Left ventricle myocardium inferior (tissue), 1 donor: ENCODE measurements around the gene MLF2. TPM values are rescaled to one million over a fixed set of nuclear protein-coding genes. Genes with fewer than 3 reads are reported as not detected.

Source experiments
- DNase-seq: peaks from one replicate; pipeline ENCODE4 v3.0.0-alpha.2; 2020
- H3K27ac ChIP-seq: fragments of 200-600 bp; replicated peaks from 2 replicates; pipeline ENCODE4 v1.8.0; 2021
- H3K27me3 ChIP-seq: fragments of 200-600 bp; 2 replicates; pipeline ENCODE4 v1.8.0; 2021; ENCODE audit warnings: low read depth
- H3K36me3 ChIP-seq: fragments of 200-600 bp; 2 replicates; pipeline ENCODE4 v1.8.0; 2021
- H3K4me1 ChIP-seq: fragments of 200-600 bp; 2 replicates; pipeline ENCODE4 v1.8.0; 2021
- H3K4me3 ChIP-seq: fragments of 200-600 bp; 2 replicates; pipeline ENCODE4 v1.8.0; 2021; ENCODE audit warnings: mild to moderate bottlenecking, moderate library complexity
- H3K9me3 ChIP-seq: fragments of 200-600 bp; replicated peaks from 2 replicates; pipeline ENCODE4 v1.8.0; 2021
- intact Hi-C: fragments of 100-400 bp; cut with micrococcal nuclease; formaldehyde crosslinking; loops from one replicate; pipeline ENCODE4 v1.11.0; 2022
- total RNA-seq: library from RNA; stranded (reverse); fragmentation: NEBNext Ultra II Directional; extraction: Animal tissue kit (Norgen Biotek cat#: 25700); gene quantifications from one replicate; pipeline ENCODE4 v1.2.1, GENCODE V29; 2021
- TF ChIP-seq, protein P1 (sequence below): fragments of 200-600 bp; IDR thresholded peaks from 2 replicates; pipeline ENCODE4 v1.8.0; 2021; ENCODE audit warnings: antibody characterized with exemption, mild to moderate bottlenecking, borderline replicate concordance
- donor health status: DM: no; HTN: yes; CAD: no; lungs with severe emphysema.

MLF2 gene
- total RNA-seq, 1 donor from 2014 or later, result 153 TPM

DNA sequence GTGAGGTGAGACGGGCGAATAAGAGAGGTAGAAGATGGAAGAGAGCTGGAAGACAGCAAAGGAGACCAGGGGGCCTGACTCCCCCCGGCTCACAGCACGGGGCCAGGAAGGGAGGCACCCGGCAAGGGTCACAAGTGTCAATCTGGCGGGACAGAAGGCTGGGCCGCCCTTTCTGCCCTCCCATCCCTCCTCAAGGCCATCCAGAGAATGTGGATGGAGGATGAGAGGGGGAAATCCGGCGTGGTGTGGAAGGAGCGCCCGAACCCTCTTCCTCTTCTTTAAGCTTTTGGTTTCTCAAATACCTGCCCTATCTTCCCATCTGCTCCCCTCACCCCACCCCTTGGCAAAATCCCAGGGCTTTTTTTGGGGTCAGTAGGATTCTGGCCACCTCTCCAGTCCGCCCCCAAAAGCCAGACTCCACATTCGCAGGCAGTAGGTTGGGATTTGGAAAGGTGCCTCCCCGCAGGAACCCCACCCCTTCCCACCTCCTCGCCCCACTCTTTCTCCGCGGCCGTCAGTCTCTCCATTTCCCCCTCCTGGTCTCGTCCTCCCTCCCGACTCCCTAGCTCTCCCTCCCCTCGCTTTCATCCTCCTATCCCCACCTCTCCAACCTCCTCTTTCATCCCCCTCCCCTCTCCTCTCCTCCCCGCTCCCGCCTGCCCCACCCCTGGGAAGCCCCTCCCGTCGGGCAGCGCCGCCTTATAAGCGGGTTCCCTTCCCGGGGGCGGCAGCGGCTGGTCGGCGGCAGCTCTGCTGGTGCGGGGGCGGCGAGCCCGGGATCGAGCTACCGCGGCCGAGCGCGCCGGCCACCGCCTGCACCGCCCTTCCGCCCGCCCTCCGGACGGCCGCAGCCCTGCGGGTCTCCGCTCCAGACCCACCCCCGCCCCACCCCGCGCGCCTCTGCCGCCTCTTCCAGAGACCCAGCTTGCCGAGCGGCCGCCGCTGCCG is 13.0 kb upstream of the MLF2 start, which contains the start of gene PTMS:
PTMS (plus strand) TSS at position 730 of the 948 bp plus-strand sequence. CDS start 343 bp downstream, outside the sequence.
- Histone ChIP-seq H3K36me3 (peaks cover 13% of the 10 kb centered on the region), H3K9me3 (no peaks in the 10 kb centered on the region), H3K27me3 (no peaks in the 10 kb centered on the region), H3K27ac (peak within 1 kb of the TSS; percentile 97), H3K4me3 (peak within 1 kb of the TSS; percentile 92), H3K4me1 (peaks cover 63% of the 10 kb centered on the region)
- DNase-seq, result peak; percentile 86
- intact Hi-C loops, result no loop called here
- TF ChIP-seq, protein P1, sequence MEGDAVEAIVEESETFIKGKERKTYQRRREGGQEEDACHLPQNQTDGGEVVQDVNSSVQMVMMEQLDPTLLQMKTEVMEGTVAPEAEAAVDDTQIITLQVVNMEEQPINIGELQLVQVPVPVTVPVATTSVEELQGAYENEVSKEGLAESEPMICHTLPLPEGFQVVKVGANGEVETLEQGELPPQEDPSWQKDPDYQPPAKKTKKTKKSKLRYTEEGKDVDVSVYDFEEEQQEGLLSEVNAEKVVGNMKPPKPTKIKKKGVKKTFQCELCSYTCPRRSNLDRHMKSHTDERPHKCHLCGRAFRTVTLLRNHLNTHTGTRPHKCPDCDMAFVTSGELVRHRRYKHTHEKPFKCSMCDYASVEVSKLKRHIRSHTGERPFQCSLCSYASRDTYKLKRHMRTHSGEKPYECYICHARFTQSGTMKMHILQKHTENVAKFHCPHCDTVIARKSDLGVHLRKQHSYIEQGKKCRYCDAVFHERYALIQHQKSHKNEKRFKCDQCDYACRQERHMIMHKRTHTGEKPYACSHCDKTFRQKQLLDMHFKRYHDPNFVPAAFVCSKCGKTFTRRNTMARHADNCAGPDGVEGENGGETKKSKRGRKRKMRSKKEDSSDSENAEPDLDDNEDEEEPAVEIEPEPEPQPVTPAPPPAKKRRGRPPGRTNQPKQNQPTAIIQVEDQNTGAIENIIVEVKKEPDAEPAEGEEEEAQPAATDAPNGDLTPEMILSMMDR, result no peak

DNA sequence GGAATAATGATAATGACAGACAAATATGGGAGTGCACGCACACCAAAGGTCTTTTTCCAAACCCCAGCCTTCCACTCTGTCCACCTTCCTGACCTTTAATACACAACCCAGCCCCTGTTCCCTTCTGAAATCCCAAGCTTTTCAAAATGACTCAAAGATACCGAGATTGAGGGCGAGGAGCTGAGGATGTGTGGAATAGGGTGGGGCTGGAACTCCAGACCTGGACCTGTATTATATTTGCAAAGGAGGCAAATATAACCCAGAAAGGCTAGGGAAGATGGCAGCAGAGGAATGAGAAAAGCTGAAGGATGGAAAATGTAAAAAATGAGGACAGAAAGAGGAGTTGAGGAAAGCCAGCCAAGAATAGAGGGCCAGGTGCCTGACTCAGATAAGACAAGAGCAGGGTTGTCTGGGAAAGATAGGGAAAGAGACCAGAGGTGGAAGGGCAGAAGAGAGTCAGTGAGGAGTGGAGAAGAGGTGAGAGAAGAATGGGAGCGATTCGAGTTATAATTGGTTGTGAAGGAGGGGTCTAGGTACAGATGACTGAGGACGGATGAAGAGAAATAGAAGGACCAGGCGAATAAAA is 12.2 kb upstream of the MLF2 start:
- Histone ChIP-seq H3K4me3 (peak overlapping the region; percentile 92), H3K4me1 (peaks cover 60% of the 10 kb centered on the region), H3K27me3 (no peaks in the 10 kb centered on the region), H3K36me3 (peaks cover 9% of the 10 kb centered on the region), H3K9me3 (no peaks in the 10 kb centered on the region), H3K27ac (peak overlapping the region; percentile 97)
- DNase-seq, result no peak
- intact Hi-C loops, result no loop called here
- TF ChIP-seq, protein P1, result no peak

DNA sequence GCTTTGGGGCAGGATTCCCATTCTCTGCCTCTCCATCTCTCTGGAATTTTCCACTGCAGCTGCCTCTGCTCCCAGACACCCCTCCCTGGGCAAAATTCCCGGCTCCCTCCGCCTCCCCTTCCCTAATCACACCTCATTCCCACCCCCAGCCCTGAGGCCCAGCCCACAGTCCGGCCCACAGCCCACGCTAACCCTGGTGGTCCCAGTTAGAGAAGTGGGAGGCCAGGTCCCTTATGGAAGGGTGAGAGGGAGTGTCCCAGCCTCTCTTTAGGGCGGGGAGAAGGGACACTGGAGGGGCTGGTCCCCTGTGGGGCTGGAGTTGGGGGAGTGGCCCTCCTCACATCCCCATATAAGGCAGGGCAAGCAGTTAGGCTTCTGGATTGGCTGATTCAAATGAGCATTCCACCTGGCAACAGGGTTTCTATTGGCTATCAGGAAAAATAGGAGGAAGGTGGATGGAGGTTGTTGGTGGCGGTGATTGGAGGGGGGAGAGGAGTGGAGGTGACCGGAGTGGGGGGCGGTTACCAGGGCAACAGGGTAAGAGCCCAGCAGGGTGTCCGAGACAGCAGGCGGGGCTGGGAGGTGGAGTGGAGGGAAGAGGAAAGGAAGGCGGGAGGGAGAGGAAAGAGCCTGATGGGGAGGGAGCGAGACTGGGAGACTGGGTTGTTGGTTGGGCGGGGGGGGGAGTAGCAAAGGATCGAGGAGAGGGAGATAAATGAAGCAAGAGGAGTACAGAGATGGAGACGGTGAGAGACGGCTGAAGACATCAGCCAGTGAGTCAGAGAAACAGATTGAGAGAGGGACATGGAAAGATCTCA is 11.3 kb upstream of the MLF2 start:
- Histone ChIP-seq H3K27ac (peak overlapping the region; percentile 97), H3K4me1 (peaks cover 53% of the 10 kb centered on the region), H3K9me3 (no peaks in the 10 kb centered on the region), H3K36me3 (no peaks in the 10 kb centered on the region), H3K4me3 (peak overlapping the region; percentile 92), H3K27me3 (no peaks in the 10 kb centered on the region)
- intact Hi-C loops, result no loop called here
- DNase-seq, result peak; percentile 93
- TF ChIP-seq, protein P1, result no peak

DNA sequence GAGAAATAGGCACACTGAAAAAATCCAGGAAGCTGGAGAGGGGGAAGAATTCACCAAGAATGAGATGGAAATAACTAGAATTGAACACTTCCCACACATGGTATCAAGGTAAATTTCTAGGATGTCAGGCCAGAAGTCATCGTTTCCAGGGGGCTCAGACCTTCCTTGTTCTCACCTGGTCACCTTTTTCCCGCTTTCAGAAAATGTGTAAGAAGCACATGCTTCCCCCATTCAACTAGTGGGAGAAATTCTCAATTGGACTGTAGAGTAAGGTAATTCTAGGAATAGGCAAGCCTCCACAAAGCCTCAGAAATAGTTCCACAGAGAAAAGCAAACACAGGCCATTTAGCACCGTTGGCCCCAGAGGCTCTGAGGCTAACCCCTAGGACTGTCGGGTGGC is 10.4 kb upstream of the MLF2 start:
- H3K27ac ChIP-seq, result peak overlapping the region; percentile 97
- peak overlapping the region; percentile 92 for H3K4me3 ChIP-seq
- no peak for DNase-seq
- TF ChIP-seq, protein P1, result no peak
- H3K36me3 ChIP-seq, result no peaks in the 10 kb centered on the region
- intact Hi-C loops, result no loop called here
- no peaks in the 10 kb centered on the region for H3K9me3 ChIP-seq
- peaks cover 45% of the 10 kb centered on the region for H3K4me1 ChIP-seq
- H3K27me3 ChIP-seq, result no peaks in the 10 kb centered on the region

DNA sequence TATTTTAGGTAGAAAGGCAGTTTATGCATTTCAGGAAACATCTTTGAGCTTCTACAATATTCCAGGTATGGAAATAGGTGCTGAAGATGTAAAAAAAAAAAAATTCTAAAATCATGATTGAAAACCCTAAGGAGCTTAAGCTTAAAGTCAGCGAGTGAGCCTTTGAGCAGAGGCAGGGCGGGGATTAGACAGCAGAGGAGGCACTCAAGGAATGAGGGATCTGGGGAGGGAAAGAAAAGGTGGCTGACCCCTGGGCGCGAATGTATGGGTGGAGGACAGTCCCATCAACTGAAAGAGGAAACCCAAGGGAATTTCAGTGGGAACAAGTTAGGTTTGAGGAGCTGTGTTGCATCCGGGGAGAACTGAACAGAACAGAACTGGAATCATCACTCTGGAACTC is 6.8 kb upstream of the MLF2 start:
- Histone ChIP-seq H3K9me3 (no peaks in the 10 kb centered on the region), H3K27ac (no peak overlapping the region), H3K27me3 (no peaks in the 10 kb centered on the region), H3K36me3 (no peaks in the 10 kb centered on the region), H3K4me3 (no peak overlapping the region), H3K4me1 (peaks cover 24% of the 10 kb centered on the region)
- TF ChIP-seq, protein P1, result no peak
- intact Hi-C loops, result no loop called here
- no peak for DNase-seq
